Left lung (tissue), 10 donors: ENCODE results near the gene LRMDA. TPM values are rescaled to one million over a fixed set of nuclear protein-coding genes. Genes with fewer than 3 reads are reported as not detected.

Source experiments
- ATAC-seq: fragments of 200-7000 bp; cut with Tn5 transposase; one replicate; pipeline ENCODE4 v1.9.1; 2020; ENCODE audit warnings: moderate library complexity
- DNase-seq, 4 donors: peaks; one replicate each; pipeline ENCODE4 v3.0.0-alpha.2; 2013 to 2020
- H3K27ac ChIP-seq, 2 donors: fragments of 200-600 bp; sonication (generic) in 1 of 2; one replicate each; pipeline versions ENCODE4 v1.5.0 to v1.8.0; 2020 to 2021
- H3K27me3 ChIP-seq, 2 donors: fragments of 200-600 bp; sonication (generic) in 1 of 2; one replicate each; pipeline versions ENCODE4 v1.5.0 to v1.8.0; 2020 to 2021
- H3K36me3 ChIP-seq, 2 donors: fragments of 200-600 bp; sonication (generic) in 1 of 2; one replicate each; pipeline versions ENCODE4 v1.5.0 to v1.8.0; 2020 to 2021
- H3K4me1 ChIP-seq, 2 donors: fragments of 200-600 bp; one replicate each; pipeline ENCODE4 v1.8.0; 2021
- H3K4me3 ChIP-seq, 2 donors: fragments of 200-600 bp; sonication (generic) in 1 of 2; one replicate each; pipeline versions ENCODE4 v1.5.0 to v1.8.0; 2020 to 2021; ENCODE audit warnings: mild to moderate bottlenecking in 1 of 2
- H3K9me3 ChIP-seq, 2 donors: fragments of 200-600 bp; sonication (generic) in 1 of 2; one replicate each; pipeline versions ENCODE4 v1.5.0 to v1.8.0; 2020 to 2021
- intact Hi-C, 2 donors: fragments of 100-400 bp; cut with DNase I; formaldehyde crosslinking; loops; one replicate each; pipeline versions ENCODE4 v1.11.2 to v1.14.2; 2022
- polyA plus RNA-seq, 6 donors: library from polyadenylated mRNA; unstranded; fragments of 120-200 nt; gene quantifications; one replicate each; pipeline ENCODE4 v1.2.1, GENCODE V29; 2013; ENCODE audit not compliant: insufficient read length in 6 of 6
- total RNA-seq, 2 donors: library from RNA; stranded (reverse); fragmentation: NEBNext Ultra II Directional; extraction: Animal tissue kit (Norgen Biotek cat#: 25700); gene quantifications; one replicate each; pipeline ENCODE4 v1.2.1, GENCODE V29; 2021
- TF ChIP-seq, protein P1 (sequence below), 2 donors: fragments of 200-600 bp; sonication (generic) in 1 of 2; IDR thresholded peaks; one replicate each; pipeline versions ENCODE4 v1.5.0 to v1.8.0; 2021; ENCODE audit warnings: antibody characterized with exemption in 2 of 2
- donor health status: DM: no; HTN: yes; CAD: no.
- donor health status: DM: no; HTN: no; CAD: no.

Gene LRMDA
- total and polyA plus RNA-seq, 8 donors: 13.9 to 23.6 (median 18.7) TPM

DNA sequence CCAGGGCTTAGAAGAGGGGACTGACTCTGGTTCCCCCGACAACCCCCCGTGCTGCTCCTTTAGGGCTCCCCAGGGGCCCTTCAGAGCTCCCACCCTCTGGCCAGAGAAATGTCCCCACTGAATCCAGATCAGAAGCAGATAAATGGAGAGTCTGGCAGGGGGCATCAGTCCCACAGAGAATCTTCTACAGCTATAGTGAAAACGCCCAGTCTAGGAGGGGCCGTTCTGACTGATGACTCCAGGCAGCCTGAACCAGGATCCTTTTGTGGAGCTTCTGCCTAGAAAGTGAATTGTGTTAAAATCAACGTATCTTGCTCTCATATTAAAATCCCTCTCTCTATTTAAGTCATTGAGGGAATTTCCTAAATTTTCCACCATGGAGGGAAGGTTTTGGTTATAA, 471.4 kb downstream of the LRMDA start:
- Histone ChIP-seq H3K27ac (no peak overlapping the region), H3K9me3 (no peaks in the 10 kb centered on the region), H3K27me3 (no peaks in the 10 kb centered on the region), H3K36me3 (no peaks in the 10 kb centered on the region), H3K4me3 (no peak overlapping the region), H3K4me1 (peaks cover 0 to 2% of the 10 kb centered on the region in 2 donors)
- intact Hi-C loops: no loop called here
- ATAC-seq (no peak), DNase-seq (no peak)
- TF ChIP-seq, protein P1, sequence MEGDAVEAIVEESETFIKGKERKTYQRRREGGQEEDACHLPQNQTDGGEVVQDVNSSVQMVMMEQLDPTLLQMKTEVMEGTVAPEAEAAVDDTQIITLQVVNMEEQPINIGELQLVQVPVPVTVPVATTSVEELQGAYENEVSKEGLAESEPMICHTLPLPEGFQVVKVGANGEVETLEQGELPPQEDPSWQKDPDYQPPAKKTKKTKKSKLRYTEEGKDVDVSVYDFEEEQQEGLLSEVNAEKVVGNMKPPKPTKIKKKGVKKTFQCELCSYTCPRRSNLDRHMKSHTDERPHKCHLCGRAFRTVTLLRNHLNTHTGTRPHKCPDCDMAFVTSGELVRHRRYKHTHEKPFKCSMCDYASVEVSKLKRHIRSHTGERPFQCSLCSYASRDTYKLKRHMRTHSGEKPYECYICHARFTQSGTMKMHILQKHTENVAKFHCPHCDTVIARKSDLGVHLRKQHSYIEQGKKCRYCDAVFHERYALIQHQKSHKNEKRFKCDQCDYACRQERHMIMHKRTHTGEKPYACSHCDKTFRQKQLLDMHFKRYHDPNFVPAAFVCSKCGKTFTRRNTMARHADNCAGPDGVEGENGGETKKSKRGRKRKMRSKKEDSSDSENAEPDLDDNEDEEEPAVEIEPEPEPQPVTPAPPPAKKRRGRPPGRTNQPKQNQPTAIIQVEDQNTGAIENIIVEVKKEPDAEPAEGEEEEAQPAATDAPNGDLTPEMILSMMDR (IDR thresholded peaks at IDR 0.05): no peak

- no peak overlapping the region for H3K4me3 ChIP-seq
- H3K9me3 ChIP-seq: no peaks in the 10 kb centered on the region
- intact Hi-C loops: no loop called here
- no peaks in the 10 kb centered on the region for H3K36me3 ChIP-seq
- no peaks in the 10 kb centered on the region for H3K27me3 ChIP-seq
- H3K27ac ChIP-seq: no peak overlapping the region
- ATAC-seq (no peak), DNase-seq (no peak)
- peaks cover 0 to 2% of the 10 kb centered on the region in 2 donors for H3K4me1 ChIP-seq
- TF ChIP-seq, protein P1 (IDR thresholded peaks at IDR 0.05): no peak
These were observed 473.3 kb downstream of the LRMDA start for GRCh38 chr10:75904499-75905283.

DNA sequence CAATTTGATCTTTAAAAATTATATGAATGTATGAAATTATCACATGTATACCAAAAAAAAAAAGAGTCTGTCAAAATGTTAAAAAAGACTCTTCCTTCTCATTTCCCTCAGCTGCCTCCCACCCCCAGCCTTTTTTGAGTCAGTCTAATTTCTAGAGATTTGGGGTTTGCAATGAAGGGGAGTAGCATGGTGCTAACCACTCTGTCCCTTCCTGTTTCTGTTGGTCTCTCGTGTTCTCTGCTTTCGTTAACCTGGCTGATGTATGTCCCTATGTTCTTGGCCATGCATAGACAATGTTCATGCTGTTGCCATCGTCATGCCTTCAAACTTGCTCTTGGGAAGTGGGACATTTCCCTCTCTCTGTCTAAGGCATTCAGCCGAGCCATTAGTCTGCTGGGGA, 474.1 kb downstream of the LRMDA start:
- intact Hi-C loops: no loop called here
- Histone ChIP-seq H3K27me3 (no peaks in the 10 kb centered on the region), H3K36me3 (no peaks in the 10 kb centered on the region), H3K9me3 (no peaks in the 10 kb centered on the region), H3K4me1 (peaks cover 0 to 2% of the 10 kb centered on the region in 2 donors), H3K4me3 (no peak overlapping the region), H3K27ac (no peak overlapping the region)
- no peak for DNase-seq
- ATAC-seq: no peak
- TF ChIP-seq, protein P1 (IDR thresholded peaks at IDR 0.05): no peak

DNA sequence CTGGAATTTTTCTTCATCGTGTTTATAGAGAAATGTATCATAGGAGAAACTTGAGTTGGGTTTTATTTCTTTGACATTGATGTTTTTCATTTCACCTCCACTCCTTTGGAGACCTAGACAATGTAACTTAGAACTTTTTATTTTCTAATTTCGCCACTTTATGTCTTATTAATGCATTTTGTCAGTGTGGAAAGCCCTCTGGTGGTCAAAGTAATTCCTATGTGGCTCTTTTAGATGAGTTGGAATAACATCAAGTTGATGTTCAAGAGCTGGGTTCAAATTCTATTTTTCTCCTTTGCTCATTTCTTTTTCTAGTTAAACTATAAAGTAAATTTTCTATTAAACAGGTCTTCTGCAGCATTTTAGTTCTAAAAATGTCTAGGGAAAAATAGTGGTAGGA, 478.6 kb downstream of the LRMDA start:
- no peaks in the 10 kb centered on the region for H3K9me3 ChIP-seq
- DNase-seq (peak in 1 of 4 donors; percentile 44), ATAC-seq (peak; percentile 37)
- H3K27ac ChIP-seq: no peak overlapping the region
- H3K27me3 ChIP-seq: no peaks in the 10 kb centered on the region
- no peaks in the 10 kb centered on the region for H3K36me3 ChIP-seq
- no peak overlapping the region for H3K4me3 ChIP-seq
- TF ChIP-seq, protein P1 (IDR thresholded peaks at IDR 0.05): peak; percentile 29 to 48
- intact Hi-C loops: loop anchor here in 1 of 2 donors (10.0 kb wide), 1 partner anchor 505 kb away; the partner anchor contains the start of gene ZNF503
- no peaks in the 10 kb centered on the region for H3K4me1 ChIP-seq

DNA sequence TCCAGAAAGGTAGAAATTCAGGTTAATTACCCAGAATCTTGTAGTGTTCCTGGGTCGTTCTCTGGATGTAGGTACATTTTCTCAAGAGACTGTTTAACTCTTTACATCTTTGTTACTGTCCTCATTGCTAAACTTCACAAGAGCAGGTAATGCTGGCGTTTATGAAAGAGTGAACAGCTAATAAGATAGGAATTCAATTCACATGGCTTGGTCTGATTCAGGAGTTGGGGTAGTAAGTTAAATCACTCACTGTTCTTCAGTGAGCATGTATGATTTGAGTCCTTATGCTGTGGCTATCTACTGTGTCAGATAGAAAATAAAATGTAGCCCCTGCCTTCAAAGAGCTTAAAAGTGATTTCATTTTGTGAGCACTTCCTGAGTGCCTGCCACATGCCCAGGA, 480.0 kb downstream of the LRMDA start:
- Histone ChIP-seq H3K27me3 (no peaks in the 10 kb centered on the region), H3K4me1 (no peaks in the 10 kb centered on the region), H3K4me3 (no peak overlapping the region), H3K9me3 (no peaks in the 10 kb centered on the region), H3K36me3 (no peaks in the 10 kb centered on the region), H3K27ac (no peak overlapping the region)
- intact Hi-C loops: loop anchor here in 1 of 2 donors (10.0 kb wide), 1 partner anchor 507 kb away; the partner anchor contains the start of gene ZNF503
- DNase-seq (no peak), ATAC-seq (no peak)
- TF ChIP-seq, protein P1 (IDR thresholded peaks at IDR 0.05): no peak
